Upper lobe of left lung (tissue), 6 donors: Measurements from ENCODE around the gene STK31. TPM values are rescaled to one million over a fixed set of nuclear protein-coding genes. Genes with fewer than 3 reads are reported as not detected.

ENCODE experiments used
- ATAC-seq, 2 donors: fragments of 200-7000 bp; cut with Tn5 transposase; one replicate each; pipeline ENCODE4 v1.9.1; 2022; ENCODE audit warnings: mild to moderate bottlenecking in 2 of 2, moderate library complexity in 2 of 2; ENCODE audit not compliant: low FRiP score in 2 of 2
- DNase-seq, 2 donors: peaks; one replicate each; pipeline ENCODE4 v3.0.0-alpha.2; 2019 to 2020
- H3K27ac ChIP-seq, 4 donors: fragments of 200-600 bp; sonication (generic); one replicate each; pipeline ENCODE4 v1.5.1; 2016 to 2019
- H3K27me3 ChIP-seq, 4 donors: fragments of 200-600 bp; sonication (generic); one replicate each; pipeline ENCODE4 v1.5.1; 2017 to 2019
- H3K36me3 ChIP-seq, 4 donors: fragments of 200-600 bp; sonication (generic); one replicate each; pipeline ENCODE4 v1.5.1; 2016 to 2019
- H3K4me1 ChIP-seq, 4 donors: fragments of 200-600 bp; sonication (generic); one replicate each; pipeline ENCODE4 v1.5.1; 2018 to 2019
- H3K4me3 ChIP-seq, 4 donors: fragments of 200-600 bp; sonication (generic); one replicate each; pipeline ENCODE4 v1.5.1; 2017 to 2019; ENCODE audit warnings: mild to moderate bottlenecking in 2 of 4, moderate library complexity in 1 of 4
- H3K9me3 ChIP-seq, 4 donors: fragments of 200-600 bp; sonication (generic); one replicate each; pipeline ENCODE4 v1.5.1; 2018 to 2019
- CTCF ChIP-seq, 6 experiments: fragments of 450-650 bp in 4 of 6; fragments of 200-600 bp in 2 of 6; sonication (generic) in 2 of 6; IDR thresholded peaks; one replicate each; pipeline ENCODE4 v1.5.1; 2016 to 2019; ENCODE audit warnings: antibody characterized with exemption in 6 of 6
- EP300 ChIP-seq, 4 donors: sonication (generic); formaldehyde crosslinking; IDR thresholded peaks; one replicate each; pipeline ENCODE4 v1.5.1; 2017; ENCODE audit warnings: antibody characterized with exemption in 4 of 4, control low read depth in 2 of 4
- POLR2A ChIP-seq, 4 donors: fragments of 450-650 bp; IDR thresholded peaks; one replicate each; pipeline ENCODE4 v1.5.1; 2016 to 2017; ENCODE audit warnings: antibody characterized with exemption in 4 of 4, mild to moderate bottlenecking in 2 of 4
- POLR2AphosphoS5 ChIP-seq, 2 donors: sonication (generic); formaldehyde crosslinking; IDR thresholded peaks; one replicate each; pipeline ENCODE4 v1.5.1; 2017; ENCODE audit warnings: antibody characterized with exemption in 2 of 2
- WGBS, 2 donors: methylation state at CpG; one replicate each; pipeline ENCODE4 v1.1.5; 2017 to 2018; 5-methylcytosine and 5-hydroxymethylcytosine counted together
- total RNA-seq, 6 donors: library from RNA; depleted of rRNA in 4 of 6; stranded (reverse); fragments of >200 nt in 4 of 6; gene quantifications; one replicate each; pipeline versions ENCODE4 v1.1.0 to v1.2.1, GENCODE V29; 2016 to 2021
- donor health status: DM: no; HTN: no; CAD: no; lungs with moderate emphysema.
- donor health status: DM: no; HTN: yes; CAD: no; lungs with severe emphysema.

The STK31 gene
- total RNA-seq, 6 donors from 2014 or later = 0.44 to 4.2 (median 1.0) TPM

- Histone ChIP-seq H3K27ac (no peak overlapping the region), H3K4me1 (no peaks in the 10 kb centered on the region), H3K27me3 (no peaks in the 10 kb centered on the region), H3K36me3 (no peaks in the 10 kb centered on the region), H3K9me3 (peaks cover 0 to 22% (median 14%) of the 10 kb centered on the region in 4 donors), H3K4me3 (no peak overlapping the region)
- ATAC-seq (no peak), DNase-seq (no peak)
- TF ChIP-seq EP300 (IDR thresholded peaks at IDR 0.05) (no peak), POLR2AphosphoS5 (IDR thresholded peaks at IDR 0.05) (no peak), POLR2A (IDR thresholded peaks at IDR 0.05) (no peak), CTCF (IDR thresholded peaks at IDR 0.05) (no peak)
Measured at GRCh38 chr7:23791721-23792120, 81.7 kb downstream of the STK31 start.

GRCh38 chr7:23802720-23803397, 92.8 kb downstream of the STK31 start:
- Histone ChIP-seq H3K27me3 (no peaks in the 10 kb centered on the region), H3K9me3 (no peaks in the 10 kb centered on the region), H3K4me3 (no peak overlapping the region), H3K27ac (no peak overlapping the region), H3K4me1 (no peaks in the 10 kb centered on the region), H3K36me3 (no peaks in the 10 kb centered on the region)
- no peak for ATAC-seq
- 68 to 70% methylated on average over 4 of the region's 4 CpGs for WGBS, 2 donors
- no peak for DNase-seq
- TF ChIP-seq EP300 (IDR thresholded peaks at IDR 0.05) = no peak
- no peak for TF ChIP-seq POLR2AphosphoS5 (IDR thresholded peaks at IDR 0.05)
- TF ChIP-seq POLR2A (IDR thresholded peaks at IDR 0.05) = no peak
- no peak for TF ChIP-seq CTCF (IDR thresholded peaks at IDR 0.05)

GRCh38 chr7:23804707-23805106, 94.7 kb downstream of the STK31 start:
- Histone ChIP-seq H3K9me3 (peaks cover 0 to 2% (median 0%) of the 10 kb centered on the region in 4 donors), H3K27me3 (no peaks in the 10 kb centered on the region), H3K27ac (no peak overlapping the region), H3K36me3 (no peaks in the 10 kb centered on the region), H3K4me3 (no peak overlapping the region), H3K4me1 (no peaks in the 10 kb centered on the region)
- 44 to 75% methylated on average over 1 of the region's 1 CpG for WGBS, 2 donors
- no peak for ATAC-seq
- TF ChIP-seq POLR2A (IDR thresholded peaks at IDR 0.05) = no peak
- DNase-seq = no peak

GRCh38 chr7:23808421-23808820, 98.4 kb downstream of the STK31 start:
- Histone ChIP-seq H3K27ac (no peak overlapping the region), H3K4me1 (no peaks in the 10 kb centered on the region), H3K27me3 (no peaks in the 10 kb centered on the region), H3K4me3 (no peak overlapping the region), H3K36me3 (no peaks in the 10 kb centered on the region), H3K9me3 (peaks cover 0 to 8% (median 1%) of the 10 kb centered on the region in 4 donors)
- no peak for ATAC-seq
- WGBS, 2 donors = 92% methylated on average over 3 of the region's 3 CpGs
- no peak for DNase-seq
- TF ChIP-seq EP300 (IDR thresholded peaks at IDR 0.05) (no peak), POLR2AphosphoS5 (IDR thresholded peaks at IDR 0.05) (no peak), CTCF (IDR thresholded peaks at IDR 0.05) (no peak), POLR2A (IDR thresholded peaks at IDR 0.05) (no peak)

- Histone ChIP-seq H3K4me3 (no peak overlapping the region), H3K27me3 (no peaks in the 10 kb centered on the region), H3K4me1 (no peaks in the 10 kb centered on the region), H3K27ac (no peak overlapping the region), H3K9me3 (peaks cover 0 to 8% (median 1%) of the 10 kb centered on the region in 4 donors), H3K36me3 (no peaks in the 10 kb centered on the region)
- DNase-seq = no peak
- TF ChIP-seq POLR2AphosphoS5 (IDR thresholded peaks at IDR 0.05) (no peak), EP300 (IDR thresholded peaks at IDR 0.05) (no peak), CTCF (IDR thresholded peaks at IDR 0.05) (no peak), POLR2A (IDR thresholded peaks at IDR 0.05) (no peak)
- no peak for ATAC-seq
- WGBS, 2 donors = 91 to 98% methylated on average over 1 of the region's 1 CpG
Measured at GRCh38 chr7:23810099-23810498, 100.1 kb downstream of the STK31 start.
